Measurements from ENCODE around the gene BAD.

Gene BAD

DNA sequence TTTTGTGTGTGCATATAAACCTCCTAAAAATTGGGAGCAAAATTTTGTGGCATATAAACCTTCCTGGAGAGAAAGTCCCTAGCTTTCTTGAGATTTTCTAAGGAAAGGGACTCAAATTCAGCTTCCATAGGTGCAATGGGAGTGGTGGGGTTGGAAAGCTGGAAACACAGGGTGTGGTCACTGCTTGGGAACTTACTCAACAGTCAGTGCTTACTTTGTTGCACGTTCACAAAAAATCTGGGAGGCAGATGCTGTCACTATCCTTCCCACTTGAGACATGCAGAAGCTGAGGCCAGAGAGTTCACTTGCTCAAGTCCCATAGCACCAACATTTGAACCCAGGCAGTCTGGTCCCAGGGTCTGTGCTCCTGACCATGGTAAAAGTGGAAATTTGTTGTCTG is 11.8 kb upstream of the BAD start:
- DNase-seq (ENCODE audit: low read depth, low spot score) = no peak

DNA sequence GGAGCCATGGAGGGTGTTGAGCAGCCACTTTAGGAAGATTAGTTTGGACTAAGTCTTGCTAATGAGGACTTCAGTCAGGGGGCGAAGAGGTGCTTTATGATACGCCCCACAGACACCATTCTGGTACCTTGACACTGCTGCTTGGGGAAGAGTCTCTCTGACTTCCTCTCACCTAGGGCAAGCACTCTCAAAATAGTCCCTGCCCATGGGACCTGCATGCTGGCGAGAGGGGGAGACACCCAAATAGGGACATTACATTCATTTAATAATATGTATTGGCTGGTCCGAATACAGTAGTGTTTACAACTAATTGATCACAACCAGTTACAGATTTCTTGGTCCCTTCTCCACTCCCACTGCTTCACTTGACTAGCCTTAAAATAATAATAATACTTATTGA is 11.3 kb upstream of the BAD start:
- DNase-seq (ENCODE audit: low read depth, low spot score) = no peak

DNA sequence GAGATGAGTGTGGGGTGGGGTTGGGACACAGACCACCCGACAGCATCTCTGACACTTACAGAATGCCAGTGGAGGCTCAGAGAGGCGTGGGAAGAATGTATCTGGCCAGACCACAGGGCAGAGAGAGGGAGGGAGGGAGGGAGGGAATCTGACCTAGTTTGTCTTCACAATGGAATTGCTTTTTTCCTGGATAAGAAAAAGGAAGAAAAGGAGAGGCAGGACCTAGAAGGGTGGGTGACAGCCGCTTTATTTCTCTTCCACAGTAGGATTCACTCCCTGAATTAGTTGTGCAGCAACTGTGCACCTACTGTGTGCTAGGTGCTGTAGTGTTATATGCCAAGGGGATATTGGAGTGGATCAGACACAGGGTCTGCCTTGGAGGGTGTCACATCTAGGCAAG is 10.3 kb upstream of the BAD start:
- no peak for DNase-seq (ENCODE audit: low read depth, low spot score)

DNA sequence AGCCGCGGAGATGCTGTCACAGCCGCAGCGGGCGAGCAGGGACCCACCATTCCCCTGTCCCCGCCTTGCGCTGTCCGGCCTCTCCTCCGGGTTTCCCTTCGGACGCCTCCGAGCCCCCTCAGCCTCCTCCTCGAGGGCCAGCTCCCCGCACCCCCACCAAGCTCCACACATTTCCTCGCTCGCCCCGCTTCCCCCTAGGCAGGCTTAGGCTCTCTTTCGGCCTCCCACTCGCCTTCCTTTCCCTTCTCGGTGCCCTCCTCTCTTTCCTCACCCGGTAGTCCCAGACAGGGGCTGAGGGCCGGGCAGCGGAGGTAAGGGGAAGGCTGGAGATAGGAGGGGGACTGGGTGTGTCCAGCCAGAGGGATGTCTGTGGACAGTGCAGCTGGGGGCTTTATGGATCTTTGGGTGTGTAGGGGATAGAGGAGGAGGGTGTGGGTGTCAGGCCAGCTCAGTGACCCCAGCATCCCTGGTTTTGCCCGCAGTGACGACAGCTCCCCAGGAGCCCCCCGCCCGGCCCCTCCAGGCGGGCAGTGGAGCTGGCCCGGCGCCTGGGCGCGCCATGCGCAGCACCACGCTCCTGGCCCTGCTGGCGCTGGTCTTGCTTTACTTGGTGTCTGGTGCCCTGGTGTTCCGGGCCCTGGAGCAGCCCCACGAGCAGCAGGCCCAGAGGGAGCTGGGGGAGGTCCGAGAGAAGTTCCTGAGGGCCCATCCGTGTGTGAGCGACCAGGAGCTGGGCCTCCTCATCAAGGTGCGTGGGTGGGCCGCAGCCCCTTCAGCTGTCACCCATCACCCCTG is 8.2 kb upstream of the BAD start:
- no peak for DNase-seq (ENCODE audit: low read depth, low spot score)

DNA sequence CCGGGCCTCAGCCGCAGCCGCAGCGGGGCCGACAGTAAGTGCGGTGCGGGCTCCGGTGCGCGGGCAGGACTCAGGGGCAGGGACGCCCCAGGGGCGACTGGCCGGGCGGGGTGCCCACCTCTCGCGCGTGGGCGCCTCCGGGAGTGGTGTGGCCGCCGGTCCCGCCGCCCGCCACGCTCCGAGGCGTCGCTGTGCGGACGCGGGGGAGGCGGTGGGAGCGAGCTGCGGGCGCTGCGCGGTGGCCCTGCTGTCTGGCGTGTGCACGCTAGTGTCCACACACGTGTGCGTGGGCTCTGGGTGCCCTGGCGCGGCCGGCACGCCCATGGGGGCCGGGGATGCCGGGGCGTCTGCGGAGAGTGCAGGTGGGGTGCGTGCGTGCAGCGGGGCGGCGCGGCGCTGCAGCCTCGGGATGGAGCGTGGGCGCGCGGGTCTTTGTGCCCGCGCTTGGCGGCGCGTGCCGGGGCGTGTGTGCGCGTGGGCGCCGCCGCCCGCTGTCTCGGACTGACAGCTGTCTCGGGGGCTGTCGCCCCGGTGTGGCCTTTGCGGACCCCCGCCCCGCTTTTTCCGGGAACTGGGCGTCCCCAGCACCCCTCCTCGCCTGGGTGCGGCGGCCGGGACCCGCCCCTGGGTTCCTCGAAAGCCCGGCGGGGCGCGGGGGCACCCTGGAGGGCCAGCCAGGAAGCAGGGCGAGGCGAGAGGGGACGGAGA is 7.4 kb upstream of the BAD start:
- no peak for DNase-seq (ENCODE audit: low read depth, low spot score)

DNA sequence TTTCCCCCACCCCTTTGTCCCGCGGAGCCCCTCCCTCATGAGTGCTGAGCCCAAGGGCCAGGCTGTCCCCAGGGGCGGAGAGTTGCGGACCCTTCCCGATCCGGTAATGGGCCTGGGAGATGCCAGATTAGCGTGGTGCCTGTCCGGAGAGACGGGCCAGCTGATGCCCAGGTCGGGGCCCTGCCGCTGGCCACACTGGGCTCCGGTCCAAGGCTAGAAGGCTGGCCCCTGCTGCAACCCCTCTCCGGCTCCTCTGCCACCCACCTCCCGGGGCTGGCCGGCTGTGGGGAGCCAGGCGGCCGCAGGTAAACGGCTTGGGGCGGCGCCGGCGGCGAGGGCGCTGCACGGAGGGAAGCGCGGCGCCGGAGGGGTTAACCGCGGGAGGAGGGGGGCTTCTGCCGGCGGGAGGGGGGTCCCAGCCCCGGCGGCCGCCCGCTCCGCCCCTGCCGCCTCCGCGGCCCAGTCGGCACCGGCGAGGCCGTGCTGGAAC is 6.8 kb upstream of the BAD start, which contains the start of gene KCNK4:
Gene KCNK4, plus strand, starts transcription at position 41 of the 490 bp plus-strand sequence. CDS start 1,717 bp downstream, outside the sequence.
- DNase-seq (ENCODE audit: low read depth, low spot score) = no peak

DNA sequence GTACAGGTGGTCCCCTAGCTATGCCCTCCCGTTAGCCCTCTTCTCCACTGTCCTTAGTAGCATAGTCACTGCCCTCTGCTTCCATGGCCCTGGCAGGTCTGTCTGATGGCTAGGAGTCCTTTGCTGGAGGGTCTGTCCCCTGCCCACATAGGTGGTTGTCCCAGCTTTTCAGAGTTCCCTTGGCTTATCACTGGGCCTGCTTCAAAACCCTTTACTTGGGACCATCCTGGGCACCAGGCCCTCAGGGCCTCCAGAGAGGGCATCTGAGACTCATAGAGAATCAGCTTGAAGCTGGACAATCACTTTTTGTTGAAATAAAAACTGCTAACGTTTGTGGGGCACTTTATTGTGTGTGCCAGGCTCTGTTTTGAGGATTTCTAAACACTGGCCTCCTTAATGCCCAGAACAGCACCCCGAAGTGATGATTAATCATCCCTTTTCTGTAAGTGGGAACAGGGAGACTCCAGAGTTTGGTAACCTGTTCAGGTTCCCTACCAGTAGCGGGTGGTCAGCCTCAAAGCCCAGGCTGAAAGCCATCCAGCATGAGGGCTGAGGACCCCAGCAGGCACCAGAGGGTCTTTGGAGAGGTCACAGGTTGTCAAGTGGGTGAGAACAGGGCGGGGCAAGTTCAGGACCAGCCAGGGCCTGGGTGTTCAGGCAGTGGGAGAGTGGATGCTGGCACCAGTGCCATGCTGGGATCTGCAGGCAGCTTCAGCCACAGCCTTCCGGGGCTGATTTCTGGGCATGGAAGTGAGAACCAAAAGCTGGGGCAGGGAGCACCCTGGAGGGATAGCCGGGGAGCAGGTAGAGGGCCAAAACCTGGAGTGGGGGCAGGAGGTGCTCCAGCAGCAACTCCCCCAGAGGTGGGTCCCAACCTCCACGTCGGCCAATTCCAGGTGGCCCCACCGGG is 6.1 kb upstream of the BAD start:
- no peak for DNase-seq (ENCODE audit: low read depth, low spot score)

DNA sequence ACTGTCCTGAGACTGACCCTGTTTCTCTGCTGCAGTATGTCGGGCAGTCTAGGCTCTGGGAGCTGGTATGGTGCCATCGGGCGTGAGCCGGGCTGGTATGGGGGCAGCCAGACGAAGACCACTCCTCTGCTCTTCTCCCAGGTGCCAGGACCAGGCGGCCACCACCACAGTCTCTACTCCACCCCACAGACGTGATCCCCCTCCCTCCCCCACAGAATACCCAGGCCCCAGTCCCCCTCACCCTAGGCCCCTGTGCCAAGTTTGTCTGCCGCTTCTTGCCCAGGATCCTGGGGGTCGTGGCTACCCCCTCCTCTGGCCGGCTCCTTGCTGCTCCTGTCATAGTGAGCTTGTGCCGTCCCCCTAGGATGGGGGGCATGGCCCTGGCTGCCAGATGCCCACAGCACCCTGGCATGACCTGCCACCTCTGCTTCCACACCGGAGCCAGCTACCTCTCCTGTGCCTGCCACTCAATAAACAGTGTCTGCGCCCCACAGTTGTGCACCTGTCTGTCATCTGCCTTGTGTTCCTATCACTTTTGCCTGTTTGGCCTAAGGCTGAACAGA is 4.6 kb upstream of the BAD start:
- no peak for DNase-seq (ENCODE audit: low read depth, low spot score)

DNA sequence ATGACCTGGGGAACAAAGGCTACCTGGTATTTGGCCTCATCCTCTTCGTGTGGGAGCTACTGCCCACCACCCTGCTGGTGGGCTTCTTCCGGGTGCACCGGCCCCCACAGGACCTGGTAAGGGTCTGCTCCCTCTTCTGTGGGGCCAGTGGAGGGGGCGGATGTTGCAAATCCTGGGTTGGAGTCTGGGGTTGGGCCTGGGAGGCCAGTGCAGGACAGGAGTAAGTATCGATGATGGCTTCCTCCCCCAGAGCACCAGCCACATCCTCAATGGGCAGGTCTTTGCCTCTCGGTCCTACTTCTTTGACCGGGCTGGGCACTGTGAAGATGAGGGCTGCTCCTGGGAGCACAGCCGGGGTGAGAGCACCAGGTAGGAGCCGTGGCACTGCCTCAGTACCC is 3.9 kb upstream of the BAD start:
- DNase-seq (ENCODE audit: low read depth, low spot score) = no peak

DNA sequence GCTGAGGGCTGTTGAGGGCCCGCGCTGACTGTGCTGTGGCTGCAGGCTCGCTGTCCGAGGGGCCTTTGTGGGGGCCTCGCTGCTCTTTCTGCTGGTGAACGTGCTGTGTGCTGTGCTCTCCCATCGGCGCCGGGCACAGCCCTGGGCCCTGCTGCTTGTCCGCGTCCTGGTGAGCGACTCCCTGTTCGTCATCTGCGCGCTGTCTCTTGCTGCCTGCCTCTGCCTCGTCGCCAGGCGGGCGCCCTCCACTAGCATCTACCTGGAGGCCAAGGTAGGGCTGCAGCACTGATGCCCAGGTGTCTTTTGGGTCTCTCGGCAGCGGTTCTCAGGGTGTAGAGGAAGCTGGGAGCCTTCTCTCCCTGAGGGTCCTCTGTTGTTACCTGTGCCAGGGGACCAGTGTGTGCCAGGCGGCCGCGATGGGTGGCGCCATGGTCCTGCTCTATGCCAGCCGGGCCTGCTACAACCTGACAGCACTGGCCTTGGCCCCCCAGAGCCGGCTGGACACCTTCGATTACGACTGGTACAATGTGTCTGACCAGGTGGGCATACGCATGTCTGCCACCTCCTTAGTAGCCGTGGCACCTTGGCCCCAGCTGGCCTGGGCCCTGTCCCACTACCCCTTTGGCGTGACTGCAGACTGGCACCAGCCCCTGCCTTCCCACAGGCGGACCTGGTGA is 3.3 kb upstream of the BAD start:
- DNase-seq (ENCODE audit: low read depth, low spot score) = no peak

DNA sequence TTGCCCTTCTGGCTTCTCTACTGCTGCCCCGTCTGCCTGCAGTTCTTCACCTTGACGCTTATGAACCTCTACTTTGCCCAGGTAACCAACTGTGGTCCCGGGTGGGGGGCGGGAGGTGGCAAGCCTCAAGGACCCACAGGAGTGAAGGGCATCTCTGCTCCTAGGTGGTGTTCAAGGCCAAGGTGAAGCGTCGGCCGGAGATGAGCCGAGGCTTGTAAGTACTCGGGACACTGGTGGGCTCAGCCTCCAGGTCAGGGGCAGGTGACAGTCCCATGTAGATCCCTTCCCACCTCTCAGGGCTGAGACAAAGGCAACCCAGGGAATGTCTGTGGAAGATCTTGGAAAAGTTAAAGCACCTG is 2.3 kb upstream of the BAD start:
- DNase-seq (ENCODE audit: low read depth, low spot score) = no peak

DNA sequence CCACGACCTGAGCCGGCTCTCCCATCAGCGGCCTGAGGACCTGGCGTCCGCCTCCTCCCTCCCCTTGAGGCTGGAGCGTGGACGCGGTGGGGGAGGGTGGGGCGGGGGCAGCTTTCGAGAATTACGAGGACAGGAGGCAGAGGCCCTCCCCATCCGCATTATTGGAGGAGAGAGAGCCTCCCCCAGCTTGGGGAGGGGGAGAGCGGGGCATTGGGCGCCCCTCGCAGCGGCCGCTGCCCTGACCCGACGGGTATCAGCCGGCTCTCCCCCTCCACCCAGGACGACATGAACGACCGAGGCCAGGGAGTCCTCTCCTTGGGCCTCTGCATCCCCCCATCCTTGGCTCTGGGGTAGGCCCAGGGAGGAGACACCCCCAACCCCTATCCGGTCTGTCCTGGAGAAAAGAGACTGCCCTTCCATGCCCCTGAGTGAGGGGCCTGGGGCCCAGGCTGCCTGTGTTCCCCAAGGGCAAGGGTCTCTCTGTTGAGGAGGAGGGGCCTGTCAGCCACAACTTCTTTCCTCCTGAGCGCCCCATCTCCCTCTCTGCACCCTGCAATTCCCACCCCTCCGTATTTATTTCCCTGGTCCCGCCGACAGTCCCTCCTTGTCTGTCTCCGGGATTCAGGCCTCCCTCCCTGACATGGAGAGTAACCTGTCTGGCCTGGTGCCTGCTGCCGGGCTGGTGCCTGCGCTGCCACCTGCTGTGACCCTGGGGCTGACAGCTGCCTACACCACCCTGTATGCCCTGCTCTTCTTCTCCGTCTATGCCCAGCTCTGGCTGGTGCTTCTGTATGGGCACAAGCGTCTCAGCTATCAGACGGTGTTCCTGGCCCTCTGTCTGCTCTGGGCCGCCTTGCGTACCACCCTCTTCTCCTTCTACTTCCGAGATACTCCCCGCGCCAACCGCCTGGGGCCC is 1.7 kb upstream of the BAD start:
- DNase-seq (ENCODE audit: low read depth, low spot score) = no peak

DNA sequence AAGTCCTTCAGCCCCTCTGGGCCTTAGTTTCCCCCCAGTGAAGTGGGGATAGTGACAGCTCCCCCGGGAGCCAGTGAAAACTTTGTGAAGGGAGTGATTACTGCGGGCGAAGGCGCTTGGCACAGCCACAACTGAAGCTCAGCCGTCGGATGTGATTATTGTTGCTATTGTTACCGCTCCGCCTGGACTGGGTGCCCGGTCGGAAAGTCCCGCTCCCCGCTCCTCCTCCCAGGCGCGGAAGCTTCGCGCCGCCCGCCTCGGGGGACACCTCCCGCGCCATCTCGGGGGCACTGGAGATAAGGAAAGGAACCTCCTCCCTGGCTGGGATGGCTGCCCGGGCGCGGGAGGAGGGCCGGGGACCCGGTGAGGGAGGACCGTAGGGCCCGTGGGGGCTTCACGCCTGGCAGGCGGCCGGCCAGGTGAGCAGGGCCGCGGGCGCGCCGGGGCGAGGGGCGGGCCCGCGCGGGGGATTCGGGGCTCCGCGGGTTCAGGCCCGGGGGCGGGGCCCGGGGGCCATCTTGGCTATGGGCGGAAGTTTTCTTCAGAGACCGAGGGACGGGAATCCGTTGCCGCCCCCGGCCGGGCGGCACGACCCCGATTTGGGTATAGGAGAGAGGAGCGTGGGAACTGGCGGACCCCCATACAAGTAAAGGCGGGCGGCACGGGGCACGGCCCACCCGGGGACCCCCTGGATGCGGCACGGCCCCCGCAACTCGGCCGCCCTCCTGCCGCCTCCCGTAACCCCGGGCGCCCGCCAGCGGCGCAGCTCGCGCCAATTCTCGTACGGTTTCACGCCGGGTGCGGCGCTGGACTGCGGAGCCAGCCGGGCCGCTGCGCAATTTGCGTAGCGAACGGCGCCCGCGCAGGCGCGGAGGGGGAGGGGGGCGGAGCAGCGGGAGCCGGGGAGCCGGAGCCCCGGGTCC is 758 bp upstream of the BAD start, which contains the start of gene GPR137:
Gene GPR137, plus strand, starts transcription at position 887 of the 923 bp plus-strand sequence. CDS start 677 bp downstream, outside the sequence.
- DNase-seq (ENCODE audit: low read depth, low spot score) = no peak

DNA sequence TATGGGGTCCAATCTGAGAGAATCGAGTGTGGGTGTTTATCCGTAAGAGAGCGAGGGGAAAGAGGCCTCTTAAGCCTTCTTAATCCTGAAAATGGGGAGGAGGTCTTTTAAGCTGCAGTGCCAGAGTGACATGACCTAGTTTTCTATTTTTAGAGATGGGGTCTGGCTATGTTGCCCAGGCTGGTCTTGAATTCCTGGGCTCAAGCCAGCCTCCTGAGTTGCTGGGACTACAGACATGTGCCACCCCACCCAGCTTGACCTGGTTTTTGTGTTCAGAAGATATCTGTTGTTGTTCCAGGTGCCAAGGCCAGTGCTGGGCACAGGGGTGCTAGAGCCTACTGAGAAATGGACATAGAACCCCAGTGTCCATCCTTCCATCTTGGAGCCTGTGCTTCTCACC is 1.4 kb downstream of the BAD start:
- no peak for DNase-seq (ENCODE audit: low read depth, low spot score)

DNA sequence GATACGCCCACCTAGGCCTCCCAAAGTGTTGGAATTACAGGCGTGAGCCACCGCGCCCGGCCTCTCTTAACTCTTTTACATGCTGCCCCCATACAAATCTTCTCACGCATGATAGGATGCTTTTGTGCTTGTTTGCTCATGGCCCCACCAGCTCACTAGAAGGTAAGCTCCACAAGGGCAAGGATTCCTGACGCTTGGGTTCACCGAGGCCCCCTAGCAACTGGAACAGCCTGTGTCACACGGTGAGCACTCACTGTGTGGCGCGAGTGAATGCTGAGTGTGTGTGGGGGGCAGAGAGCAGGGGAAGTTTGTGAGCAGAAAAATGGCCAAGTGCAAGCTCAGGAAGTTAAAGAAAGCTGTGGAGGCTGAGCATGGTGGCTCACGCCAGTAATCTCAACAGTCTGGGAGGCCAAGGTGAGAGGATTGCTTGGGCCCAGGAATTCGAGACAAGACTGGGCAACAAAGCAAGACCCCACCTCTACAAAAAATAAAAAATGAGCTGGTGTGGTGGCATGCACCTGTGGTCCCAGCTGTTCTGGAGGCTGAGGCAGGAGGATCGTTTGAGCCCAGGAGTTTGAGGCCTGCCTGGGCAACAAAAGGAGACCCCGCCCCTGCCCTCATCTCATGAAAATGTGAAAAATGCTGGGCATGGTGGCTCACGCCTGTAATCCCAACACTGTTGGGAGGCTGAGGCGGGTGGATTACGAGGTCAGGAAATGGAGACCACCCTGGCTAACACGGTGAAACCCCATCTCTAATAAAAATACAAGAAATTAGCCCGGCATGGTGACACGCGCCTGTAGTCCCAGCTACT is 2.3 kb downstream of the BAD start:
- no peak for DNase-seq (ENCODE audit: low read depth, low spot score)

DNA sequence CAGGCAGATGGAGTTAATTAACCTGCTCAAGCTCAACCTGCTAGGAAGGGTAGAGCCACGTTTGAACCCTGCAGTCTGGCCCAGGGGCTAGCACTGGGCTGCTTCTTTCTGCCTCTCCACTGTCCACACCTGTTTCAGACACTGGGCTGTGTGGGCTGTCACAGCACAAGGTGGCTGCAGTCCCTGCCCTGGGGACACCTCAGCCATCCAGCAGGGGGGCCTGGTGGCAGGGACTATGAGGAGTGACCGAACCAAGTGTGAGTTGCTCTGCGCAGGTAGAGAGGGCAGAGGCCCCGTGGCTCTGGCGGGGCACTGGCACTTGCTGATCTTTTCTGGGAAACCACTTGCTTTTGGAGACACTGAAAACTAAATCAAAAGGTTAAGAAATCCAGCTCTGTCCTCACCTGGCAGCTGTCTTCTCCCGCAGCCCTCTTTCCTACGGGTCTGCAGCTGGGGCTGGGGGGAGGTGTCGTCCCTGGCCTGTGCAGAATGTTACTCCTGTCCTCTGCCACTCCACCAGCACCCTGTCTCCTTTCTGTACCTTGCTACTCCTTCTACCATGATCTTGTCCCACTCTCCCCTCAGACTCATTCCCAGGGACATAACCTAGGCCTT is 5.8 kb downstream of the BAD start:
- DNase-seq (ENCODE audit: low read depth, low spot score) = no peak

DNA sequence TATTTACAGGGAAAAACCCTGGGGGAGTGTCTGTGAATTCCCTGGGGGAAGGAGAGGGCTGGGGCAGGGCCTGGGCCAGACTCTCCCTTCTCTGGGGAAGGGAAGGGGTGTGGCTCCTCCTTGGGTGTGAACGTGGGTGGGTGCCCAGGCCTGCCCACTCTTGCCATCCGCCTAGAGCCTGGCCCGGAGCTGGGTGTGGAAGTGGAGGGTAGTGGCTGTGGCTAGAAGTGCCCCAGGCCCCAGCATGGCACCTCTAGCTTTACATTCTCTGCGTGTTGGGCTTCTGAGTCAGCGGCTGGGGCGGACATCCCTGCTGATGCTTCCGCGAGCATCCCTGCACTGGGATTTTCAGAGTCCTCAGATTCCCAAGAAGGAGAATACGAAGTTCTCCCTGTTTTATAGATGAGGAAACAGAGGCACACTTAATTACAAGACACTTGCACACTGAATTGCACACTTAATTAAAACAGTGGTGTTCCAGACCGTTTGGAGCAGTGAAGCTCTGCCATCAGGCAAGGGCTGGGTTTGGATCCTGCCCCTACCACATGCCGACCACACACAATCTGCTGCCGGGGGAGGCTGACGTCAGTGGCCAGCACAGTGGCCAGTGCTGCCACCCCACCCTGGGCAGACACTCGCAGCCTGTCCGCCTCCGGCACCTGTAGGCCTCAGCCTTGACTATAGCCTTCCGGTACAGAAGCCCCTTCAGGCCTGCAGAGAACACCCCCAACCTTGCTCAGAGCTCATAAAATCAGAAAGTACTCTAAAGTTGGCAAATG is 7.6 kb downstream of the BAD start:
- no peak for DNase-seq (ENCODE audit: low read depth, low spot score)
